Mesenteric fat pad (tissue), 1 donor: ENCODE measurements around the gene POU2AF2. TPM values are rescaled to one million over a fixed set of nuclear protein-coding genes. Genes with fewer than 3 reads are reported as not detected.
"Not testable (repeated sequence)": the region's sequence is repeated elsewhere in the genome, so short reads cannot be mapped to it uniquely, and the experiment has no call there.

Experiments
- DNase-seq: peaks from one replicate; pipeline ENCODE4 v3.0.0-alpha.2; 2020; ENCODE audit warnings: low spot score
- total RNA-seq: library from RNA; stranded (reverse); fragmentation: NEBNext Ultra II Directional; extraction: Animal tissue kit (Norgen Biotek cat#: 25700); gene quantifications from one replicate; pipeline ENCODE4 v1.2.1, GENCODE V29; 2021
- donor health status: DM: yes; HTN: yes; CAD: no.

The POU2AF2 gene
- total RNA-seq, 1 donor from 2014 or later, result not detected

GRCh38 chr11:111302298-111302697 is 56.8 kb downstream of the POU2AF2 start:
- no peak for DNase-seq

DNA sequence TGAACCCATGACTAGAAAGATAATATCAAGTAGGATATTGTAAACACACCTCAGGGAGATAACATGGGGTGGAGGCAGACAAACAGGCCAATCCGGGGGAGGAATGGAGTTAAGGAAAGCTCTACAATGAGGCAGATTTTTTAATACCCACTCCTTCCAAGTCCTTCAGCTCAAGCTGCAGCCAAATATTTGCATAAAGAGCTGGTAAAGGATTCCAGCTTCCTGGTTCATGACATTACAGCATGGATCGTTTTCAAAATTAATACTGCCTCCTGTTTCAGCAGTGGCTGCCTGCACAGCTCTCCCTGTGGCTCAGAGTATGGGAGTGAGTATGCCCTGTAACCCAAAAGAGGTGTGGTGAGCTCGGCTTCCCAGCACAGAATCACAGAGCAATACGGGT is 57.9 kb downstream of the POU2AF2 start:
- no peak for DNase-seq

DNA sequence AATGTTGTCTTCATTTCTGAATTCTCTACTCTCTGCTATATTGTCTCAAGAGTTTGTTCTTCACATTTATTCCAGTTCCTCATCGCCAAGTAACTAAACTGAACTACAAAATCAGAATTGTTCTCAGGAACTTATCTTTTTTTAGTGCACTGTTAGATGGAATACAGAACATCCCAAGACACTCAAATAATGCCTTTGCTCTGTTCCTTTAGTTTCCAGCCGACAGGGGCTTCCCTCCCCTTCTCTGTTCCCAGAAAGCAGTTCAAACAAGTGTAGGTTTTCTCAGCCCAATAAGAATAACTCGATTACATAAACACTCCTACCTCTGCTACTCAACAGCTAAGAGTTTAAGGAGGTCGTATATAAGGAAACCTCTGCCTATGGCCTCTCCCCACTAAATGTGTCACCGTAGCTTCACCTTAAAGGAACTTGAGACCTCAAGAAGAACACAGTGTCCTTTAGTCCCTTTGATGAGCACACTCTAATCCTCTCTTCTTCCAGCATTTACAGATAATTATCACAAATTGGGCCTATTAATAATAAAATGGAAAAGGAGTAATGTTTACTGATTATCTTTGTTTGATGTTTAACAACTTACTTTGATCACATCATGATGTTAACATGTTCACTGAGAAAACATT is 59.8 kb downstream of the POU2AF2 start:
- DNase-seq, result no peak

DNA sequence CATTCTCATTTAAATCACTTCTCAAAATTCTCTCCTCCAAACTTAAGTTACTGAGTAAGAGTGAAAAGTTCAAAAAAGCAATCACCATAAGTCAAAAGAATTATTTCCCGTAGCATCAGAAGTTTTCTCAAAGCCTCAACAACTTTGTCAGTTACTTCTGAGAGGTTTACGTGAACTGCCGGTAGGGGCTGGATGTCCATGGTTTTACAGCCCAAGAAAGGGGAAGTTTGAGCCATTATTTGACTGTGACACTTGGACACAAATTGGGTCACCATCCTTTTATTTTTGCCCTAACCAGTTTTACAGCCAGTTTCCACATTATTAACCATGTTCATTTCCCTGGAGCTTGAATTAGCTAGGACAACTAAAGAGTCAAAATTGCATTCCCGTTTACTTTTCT is 60.4 kb downstream of the POU2AF2 start:
- DNase-seq, result no peak

GRCh38 chr11:111306321-111306720 is 60.8 kb downstream of the POU2AF2 start:
- no peak for DNase-seq

GRCh38 chr11:111307472-111308108 is 62.1 kb downstream of the POU2AF2 start:
- DNase-seq, result no peak

- no peak for DNase-seq
Measured at GRCh38 chr11:111308140-111308539, 62.6 kb downstream of the POU2AF2 start.

DNA sequence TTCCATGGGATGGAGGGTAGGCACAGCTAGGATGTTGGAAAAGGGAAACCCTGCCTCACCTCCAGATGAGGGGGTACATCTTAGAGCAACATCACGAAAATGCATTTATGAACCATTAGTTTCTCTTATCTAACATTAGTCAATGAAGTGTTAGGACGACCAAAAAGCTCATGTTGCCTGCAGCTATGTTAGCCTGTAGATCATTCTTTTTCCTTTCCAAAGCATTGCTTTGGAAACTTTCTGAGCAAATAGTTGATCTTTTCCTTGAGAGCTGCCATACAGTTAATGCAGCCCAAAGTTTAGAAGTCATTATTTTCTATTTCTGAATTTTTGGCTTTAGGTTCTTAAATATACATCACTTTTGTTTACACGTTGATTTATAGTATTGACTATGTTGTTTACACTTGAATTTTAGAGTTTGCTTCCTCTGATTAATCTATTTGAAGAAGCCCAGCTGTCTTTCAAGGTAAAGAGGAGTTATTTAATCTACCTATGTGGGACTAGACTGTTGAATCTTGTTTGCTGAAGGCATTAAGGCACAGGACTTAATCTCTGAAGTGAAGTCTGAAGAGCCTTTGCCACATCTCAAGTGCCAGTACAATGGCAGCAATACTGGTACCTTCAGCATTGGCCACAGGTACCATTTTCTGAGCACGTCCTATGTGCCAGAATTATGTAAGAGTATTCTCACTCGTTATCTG is 63.8 kb downstream of the POU2AF2 start:
- no peak for DNase-seq

DNA sequence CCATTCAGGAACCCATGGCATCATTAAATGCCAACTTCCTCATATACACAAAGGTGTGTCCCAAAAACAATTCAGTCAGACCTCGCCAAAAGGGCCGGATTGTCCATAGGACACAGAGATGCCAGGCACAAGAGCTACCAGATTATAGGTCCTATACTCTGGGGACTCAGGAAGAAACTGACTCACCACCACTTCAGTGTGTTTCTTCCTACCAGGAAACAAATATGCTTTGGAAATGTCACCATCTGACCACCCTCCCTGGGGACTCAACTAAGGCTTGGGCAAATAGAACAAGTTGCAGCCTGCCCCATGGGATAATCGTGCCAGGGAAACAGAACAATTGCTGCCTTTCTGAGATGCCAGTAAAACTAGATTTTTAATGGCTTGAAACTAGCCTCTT is 64.6 kb downstream of the POU2AF2 start:
- DNase-seq, result no peak

DNA sequence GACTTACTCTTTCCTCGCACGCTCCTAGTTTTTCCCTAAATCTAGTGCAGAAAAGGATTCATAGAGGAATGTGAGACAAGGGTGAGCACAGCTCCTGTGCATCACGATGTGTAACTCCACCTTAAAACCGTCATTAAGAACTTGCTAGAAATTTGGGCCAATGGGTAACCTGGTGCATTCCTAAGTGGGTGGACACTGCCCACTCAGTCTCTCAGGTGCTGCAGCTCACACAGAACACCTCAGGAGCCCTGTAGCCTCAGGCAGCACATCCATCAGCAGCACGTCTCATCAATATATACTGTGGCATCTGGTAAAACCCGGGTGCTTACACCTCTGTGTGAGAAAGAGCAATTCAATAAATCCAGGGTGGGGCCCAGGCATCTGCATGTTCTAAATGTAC is 65.2 kb downstream of the POU2AF2 start:
- no peak for DNase-seq

DNA sequence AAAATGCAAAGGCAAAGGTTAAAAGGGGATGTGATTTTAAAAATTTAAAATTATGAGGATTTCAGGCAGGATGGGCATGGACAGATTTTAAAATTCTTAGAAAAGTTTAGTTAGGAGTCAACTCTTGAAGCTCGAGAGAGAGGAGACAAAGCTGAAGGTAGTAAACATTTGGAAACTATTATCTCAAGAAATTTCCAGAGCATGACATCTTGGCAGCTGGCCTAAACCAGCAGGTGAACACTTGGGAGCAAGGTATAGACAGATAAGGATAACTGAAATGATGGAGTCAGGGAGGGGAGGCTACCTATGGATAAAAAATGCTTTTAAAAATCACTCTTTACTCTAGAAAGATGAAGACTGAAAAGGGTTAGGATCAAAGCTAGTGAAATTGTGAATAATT is 66.6 kb downstream of the POU2AF2 start:
- no peak for DNase-seq

DNA sequence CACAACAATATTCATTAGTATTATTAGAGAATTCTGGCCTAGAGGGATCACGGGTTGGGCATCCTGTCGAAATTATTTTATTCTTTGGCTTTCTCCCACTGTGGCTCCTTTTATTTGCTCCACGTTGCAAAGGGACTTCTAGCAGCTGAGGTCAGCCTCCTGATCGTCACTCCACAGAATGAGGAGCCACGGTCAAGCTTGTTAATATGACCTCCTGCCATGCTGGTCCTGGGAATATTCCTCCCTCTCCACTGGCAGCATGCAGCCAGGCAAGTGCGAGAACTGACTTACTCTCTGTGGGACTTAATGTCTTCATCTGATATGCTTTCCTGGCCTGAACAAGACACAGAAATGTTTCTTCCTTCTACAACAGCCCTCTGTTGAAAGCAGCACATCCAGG is 73.8 kb downstream of the POU2AF2 start:
- no peak for DNase-seq

GRCh38 chr11:111320199-111320598 is 74.7 kb downstream of the POU2AF2 start:
- DNase-seq, result not testable (repeated sequence)

- no peak for DNase-seq
Measured at GRCh38 chr11:111320728-111321568, 75.4 kb downstream of the POU2AF2 start.

- no peak for DNase-seq
Measured at GRCh38 chr11:111322534-111322933, 77.0 kb downstream of the POU2AF2 start.

- no peak for DNase-seq
Measured at GRCh38 chr11:111324277-111324720, 78.8 kb downstream of the POU2AF2 start.

- DNase-seq, result no peak
Measured at GRCh38 chr11:111325259-111325658, 79.7 kb downstream of the POU2AF2 start.

GRCh38 chr11:111326824-111327223 is 81.3 kb downstream of the POU2AF2 start:
- no peak for DNase-seq

- no peak for DNase-seq
Measured at GRCh38 chr11:111327908-111328624, 82.5 kb downstream of the POU2AF2 start.

DNA sequence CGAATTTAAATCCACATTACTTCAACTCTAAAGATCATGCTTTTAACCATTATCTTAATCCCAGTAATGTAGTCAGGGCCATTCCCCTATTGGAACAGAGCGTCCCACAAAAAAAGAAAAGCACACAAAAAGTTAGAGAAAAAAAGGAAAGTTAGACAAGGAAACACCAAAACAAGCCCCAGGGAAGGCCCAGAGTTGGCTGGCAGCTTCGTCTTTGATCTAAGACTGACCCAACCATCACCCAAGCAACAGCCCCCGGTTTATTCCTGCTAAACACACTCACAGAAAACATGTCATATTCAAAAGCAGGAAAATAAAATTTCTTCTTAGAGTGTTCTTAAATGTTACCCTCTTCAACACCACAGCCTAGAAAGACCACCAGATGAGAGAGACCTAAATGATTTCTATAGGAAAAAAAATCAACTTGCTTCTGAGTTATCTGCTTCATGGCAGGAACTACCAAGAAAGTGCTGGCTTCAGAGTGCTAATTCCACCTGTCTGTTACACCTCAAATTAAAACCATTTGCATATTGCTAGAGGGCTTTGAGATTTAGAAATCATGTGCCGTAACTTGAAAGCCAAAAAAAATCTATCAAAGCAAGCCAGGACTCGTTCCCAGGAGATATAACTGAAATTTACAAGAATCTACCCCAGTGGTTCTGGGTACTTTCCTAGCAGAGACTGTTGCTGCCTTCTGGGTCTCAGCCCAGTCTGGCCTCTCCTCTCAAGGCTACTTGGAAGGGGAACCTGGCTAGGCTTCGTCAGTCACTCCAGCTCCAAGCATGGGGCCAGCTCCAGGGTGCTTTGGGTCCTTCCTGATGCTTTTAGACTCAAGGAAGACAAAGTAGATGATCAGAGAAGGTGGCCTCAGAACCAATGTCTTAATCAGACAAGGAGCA is 84.0 kb downstream of the POU2AF2 start:
- DNase-seq, result no peak
